Esophagus squamous epithelium (tissue), 5 donors: Measurements from ENCODE around the gene EVC2. TPM values are rescaled to one million over a fixed set of nuclear protein-coding genes. Genes with fewer than 3 reads are reported as not detected.

Experiments
- DNase-seq: peaks from one replicate; lab custom pipeline; 2025; lab: John Stamatoyannopoulos, UW
- H3K27ac ChIP-seq, 4 donors: fragments of 200-600 bp; sonication (generic); one replicate each; pipeline ENCODE4 v1.5.1; 2016 to 2019; ENCODE audit warnings: mild to moderate bottlenecking in 1 of 4
- H3K27me3 ChIP-seq, 4 donors: fragments of 200-600 bp; sonication (generic); 1 replicate in 3 of 4; 2 replicates in 1 of 4; pipeline versions ENCODE4 v1.5.1 to v1.6.0; 2017 to 2021; ENCODE audit warnings: antibody characterized with exemption in 1 of 4
- H3K36me3 ChIP-seq, 3 donors: fragments of 200-600 bp; sonication (generic); one replicate each; pipeline ENCODE4 v1.5.1; 2016 to 2019
- H3K4me1 ChIP-seq, 3 donors: fragments of 200-600 bp; sonication (generic); one replicate each; pipeline ENCODE4 v1.5.1; 2017 to 2019
- H3K4me3 ChIP-seq, 4 donors: fragments of 200-600 bp; sonication (generic); 1 replicate in 3 of 4; 2 replicates in 1 of 4; pipeline ENCODE4 v1.5.1; 2016 to 2019; ENCODE audit warnings: mild to moderate bottlenecking in 2 of 4, moderate library complexity in 1 of 4
- H3K9me3 ChIP-seq, 3 donors: fragments of 200-600 bp; sonication (generic); one replicate each; pipeline ENCODE4 v1.5.1; 2016 to 2019
- POLR2A ChIP-seq, 4 donors: fragments of 450-650 bp; IDR thresholded peaks; one replicate each; pipeline ENCODE4 v1.6.1; 2017; ENCODE audit warnings: antibody characterized with exemption in 4 of 4, mild to moderate bottlenecking in 4 of 4, moderate library complexity in 3 of 4
- WGBS, 2 donors: methylation state at CpG; one replicate each; pipeline ENCODE4 v1.1.5; 2018; 5-methylcytosine and 5-hydroxymethylcytosine counted together
- intact Hi-C: fragments of 100-400 bp; cut with DNase I; formaldehyde crosslinking; loops from one replicate; pipeline ENCODE4 v1.15.0; 2022
- total RNA-seq, 4 donors: library from RNA; depleted of rRNA; stranded (reverse); fragments of >200 nt; gene quantifications; one replicate each; pipeline ENCODE4 v1.1.0, GENCODE V29; 2016
- TF ChIP-seq, protein P1 (sequence below), 6 experiments: fragments of 450-650 bp in 4 of 6; fragments of 200-600 bp in 2 of 6; sonication (generic) in 2 of 6; IDR thresholded peaks; one replicate each; pipeline ENCODE4 v1.5.1; 2016 to 2019; ENCODE audit warnings: antibody characterized with exemption in 6 of 6, mild to moderate bottlenecking in 4 of 6, moderate library complexity in 4 of 6
- donor health status: DM: yes; HTN: yes; CAD: no.

The EVC2 gene
- total RNA-seq, 4 donors from 2014 or later: 5.0 to 12.6 (median 5.1) TPM

DNA sequence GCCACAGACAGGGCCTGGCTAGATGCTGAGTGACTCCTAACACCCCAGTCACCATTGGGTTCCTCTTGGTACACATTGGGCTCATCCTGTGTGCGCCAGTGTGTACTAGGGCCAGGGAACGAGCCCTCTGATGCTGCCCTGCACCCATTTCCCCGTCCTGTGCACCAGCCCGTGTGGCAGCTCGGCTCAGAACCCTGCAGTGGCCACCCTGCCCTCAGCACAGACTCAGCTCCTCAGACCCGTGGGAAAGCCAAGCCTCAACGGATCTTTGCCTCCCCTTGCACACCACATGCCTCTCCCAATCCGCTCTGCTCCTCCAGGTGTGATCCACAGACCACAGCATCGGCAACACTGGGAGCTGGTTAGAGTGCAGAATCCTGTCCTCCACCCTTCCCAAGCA is 41.2 kb upstream of the EVC2 start:
- 73 to 92% methylated on average over 4 to 7 of the region's 9 CpGs for WGBS, 2 donors
- Histone ChIP-seq H3K36me3 (peaks cover 5 to 63% (median 5%) of the 10 kb centered on the region in 3 donors), H3K9me3 (no peaks in the 10 kb centered on the region), H3K4me1 (peaks cover 0 to 12% (median 10%) of the 10 kb centered on the region in 3 donors), H3K27me3 (no peaks in the 10 kb centered on the region), H3K27ac (no peak overlapping the region), H3K4me3 (no peak overlapping the region)
- intact Hi-C loops: no loop called here
- TF ChIP-seq, protein P1, sequence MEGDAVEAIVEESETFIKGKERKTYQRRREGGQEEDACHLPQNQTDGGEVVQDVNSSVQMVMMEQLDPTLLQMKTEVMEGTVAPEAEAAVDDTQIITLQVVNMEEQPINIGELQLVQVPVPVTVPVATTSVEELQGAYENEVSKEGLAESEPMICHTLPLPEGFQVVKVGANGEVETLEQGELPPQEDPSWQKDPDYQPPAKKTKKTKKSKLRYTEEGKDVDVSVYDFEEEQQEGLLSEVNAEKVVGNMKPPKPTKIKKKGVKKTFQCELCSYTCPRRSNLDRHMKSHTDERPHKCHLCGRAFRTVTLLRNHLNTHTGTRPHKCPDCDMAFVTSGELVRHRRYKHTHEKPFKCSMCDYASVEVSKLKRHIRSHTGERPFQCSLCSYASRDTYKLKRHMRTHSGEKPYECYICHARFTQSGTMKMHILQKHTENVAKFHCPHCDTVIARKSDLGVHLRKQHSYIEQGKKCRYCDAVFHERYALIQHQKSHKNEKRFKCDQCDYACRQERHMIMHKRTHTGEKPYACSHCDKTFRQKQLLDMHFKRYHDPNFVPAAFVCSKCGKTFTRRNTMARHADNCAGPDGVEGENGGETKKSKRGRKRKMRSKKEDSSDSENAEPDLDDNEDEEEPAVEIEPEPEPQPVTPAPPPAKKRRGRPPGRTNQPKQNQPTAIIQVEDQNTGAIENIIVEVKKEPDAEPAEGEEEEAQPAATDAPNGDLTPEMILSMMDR (IDR thresholded peaks at IDR 0.05): no peak
- no peak for TF ChIP-seq POLR2A (IDR thresholded peaks at IDR 0.05)
- DNase-seq: no peak

DNA sequence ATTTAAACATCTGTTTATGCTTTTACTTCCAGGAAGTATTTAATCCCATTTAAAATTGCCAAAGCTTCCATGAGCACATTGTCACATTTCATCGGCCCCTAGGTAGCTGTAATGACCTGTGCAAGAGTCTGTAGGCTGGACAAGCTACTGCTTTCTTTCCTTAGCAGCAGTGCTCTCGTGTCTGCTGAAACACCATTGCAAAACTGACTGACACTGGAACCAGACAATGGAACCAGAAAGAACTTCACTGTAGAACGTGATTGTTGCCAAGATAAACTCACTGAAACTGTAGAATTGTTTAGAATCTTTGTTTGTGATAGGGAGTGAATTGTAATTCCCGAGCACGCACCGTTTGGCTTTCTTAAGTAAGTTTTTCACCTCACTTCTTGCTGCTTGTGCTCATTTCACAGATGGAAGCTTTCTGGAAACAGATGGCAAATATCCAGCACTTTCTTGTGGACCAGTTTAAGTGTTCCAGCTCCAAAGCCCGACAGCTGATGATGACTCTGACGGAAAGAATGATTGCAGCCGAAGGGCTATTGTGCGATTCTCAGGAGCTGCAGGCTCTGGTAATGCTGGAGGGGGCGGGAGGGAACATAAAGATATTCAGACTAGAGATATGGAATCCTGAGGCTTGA is 39.5 kb upstream of the EVC2 start:
- whole genome bisulfite sequencing, 2 donors: 27 to 50% methylated on average over 9 to 11 of the region's 11 CpGs
- H3K4me3 ChIP-seq: no peak overlapping the region
- no peaks in the 10 kb centered on the region for H3K27me3 ChIP-seq
- peak overlapping the region in 1 of 4 donors; percentile 42 for H3K27ac ChIP-seq
- intact Hi-C loops: no loop called here
- no peak for TF ChIP-seq POLR2A (IDR thresholded peaks at IDR 0.05)
- TF ChIP-seq, protein P1 (IDR thresholded peaks at IDR 0.05): no peak
- peaks cover 0 to 10% (median 0%) of the 10 kb centered on the region in 3 donors for H3K4me1 ChIP-seq
- peaks cover 0 to 63% (median 5%) of the 10 kb centered on the region in 3 donors for H3K36me3 ChIP-seq
- no peaks in the 10 kb centered on the region for H3K9me3 ChIP-seq
- DNase-seq: no peak

DNA sequence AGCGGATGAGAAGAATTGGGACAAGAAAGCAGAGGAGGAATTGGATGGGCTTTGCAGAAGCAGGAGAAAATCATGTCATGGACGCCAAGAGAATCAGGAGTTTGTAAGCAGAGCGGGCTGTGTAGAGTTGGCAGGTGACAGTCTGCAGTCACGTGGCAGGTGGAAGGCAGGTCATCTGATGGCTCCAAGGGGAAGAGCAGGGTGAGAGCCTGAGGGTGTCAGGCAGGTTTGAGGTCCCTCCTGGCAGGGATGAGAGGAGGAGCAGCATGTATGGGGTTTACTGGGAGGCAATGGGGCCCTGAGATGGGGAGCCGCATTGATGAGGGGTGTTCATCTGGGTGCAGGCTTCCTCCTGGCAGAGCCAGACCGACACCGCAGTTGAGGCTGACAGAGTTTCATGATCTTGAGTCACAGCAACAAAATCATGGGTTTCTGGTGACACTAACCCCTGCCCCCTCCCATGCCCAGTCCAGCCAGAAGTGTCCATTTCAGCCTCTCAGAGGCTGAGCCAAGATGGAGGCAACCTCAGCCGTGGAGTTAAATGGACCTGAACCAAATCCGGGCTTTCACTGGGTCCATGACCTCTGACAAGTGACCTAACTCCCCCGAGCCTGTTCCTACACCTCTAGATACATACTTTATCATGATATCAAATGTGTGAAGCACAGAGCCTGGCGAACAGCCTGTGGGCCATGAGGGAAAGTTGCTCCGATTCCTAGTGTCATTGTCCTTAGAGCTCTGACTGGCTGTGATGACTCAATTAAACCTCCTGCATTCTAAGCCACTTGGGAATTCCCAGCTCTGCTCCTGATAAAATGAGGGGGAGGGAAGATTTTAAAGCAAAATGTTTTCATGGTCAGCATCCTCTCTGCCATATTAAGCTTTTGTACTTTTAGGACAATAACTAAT is 38.7 kb upstream of the EVC2 start:
- no peaks in the 10 kb centered on the region for H3K9me3 ChIP-seq
- no peak for DNase-seq
- no peak overlapping the region for H3K4me3 ChIP-seq
- 58 to 86% methylated on average over 10 to 11 of the region's 12 CpGs for WGBS, 2 donors
- no peak for TF ChIP-seq POLR2A (IDR thresholded peaks at IDR 0.05)
- TF ChIP-seq, protein P1 (IDR thresholded peaks at IDR 0.05): no peak
- intact Hi-C loops: no loop called here
- H3K4me1 ChIP-seq: peaks cover 0 to 10% (median 0%) of the 10 kb centered on the region in 3 donors
- H3K36me3 ChIP-seq: peaks cover 0 to 69% (median 5%) of the 10 kb centered on the region in 3 donors
- peak overlapping the region in 1 of 4 donors; percentile 42 for H3K27ac ChIP-seq
- no peaks in the 10 kb centered on the region for H3K27me3 ChIP-seq

DNA sequence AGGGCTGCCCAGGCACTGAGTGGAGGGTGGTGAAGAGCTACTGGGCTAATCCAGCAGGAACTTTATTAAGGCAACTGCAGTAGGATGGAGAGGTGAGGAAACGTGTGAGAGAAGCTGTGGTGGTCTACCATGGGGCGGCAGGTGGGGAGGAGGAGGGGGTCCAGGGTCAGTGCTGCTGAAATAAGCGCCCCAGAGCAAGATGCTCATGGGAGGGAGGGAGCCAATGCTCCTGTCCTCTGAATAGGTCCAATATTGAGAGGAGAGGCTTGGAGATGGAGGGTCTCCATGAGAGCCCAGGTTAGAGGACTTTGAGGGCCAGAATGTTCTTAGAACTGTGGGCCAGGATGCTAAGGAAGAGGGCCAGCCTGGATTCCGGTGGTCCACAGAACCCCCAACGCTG is 37.9 kb upstream of the EVC2 start:
- no peak overlapping the region for H3K27ac ChIP-seq
- H3K4me1 ChIP-seq: peaks cover 0 to 10% (median 0%) of the 10 kb centered on the region in 3 donors
- peaks cover 0 to 72% (median 5%) of the 10 kb centered on the region in 3 donors for H3K36me3 ChIP-seq
- TF ChIP-seq, protein P1 (IDR thresholded peaks at IDR 0.05): no peak
- TF ChIP-seq POLR2A (IDR thresholded peaks at IDR 0.05): no peak
- WGBS, 2 donors: 93 to 96% methylated on average over 5 of the region's 5 CpGs
- intact Hi-C loops: no loop called here
- no peaks in the 10 kb centered on the region for H3K9me3 ChIP-seq
- no peaks in the 10 kb centered on the region for H3K27me3 ChIP-seq
- no peak overlapping the region for H3K4me3 ChIP-seq
- no peak for DNase-seq

DNA sequence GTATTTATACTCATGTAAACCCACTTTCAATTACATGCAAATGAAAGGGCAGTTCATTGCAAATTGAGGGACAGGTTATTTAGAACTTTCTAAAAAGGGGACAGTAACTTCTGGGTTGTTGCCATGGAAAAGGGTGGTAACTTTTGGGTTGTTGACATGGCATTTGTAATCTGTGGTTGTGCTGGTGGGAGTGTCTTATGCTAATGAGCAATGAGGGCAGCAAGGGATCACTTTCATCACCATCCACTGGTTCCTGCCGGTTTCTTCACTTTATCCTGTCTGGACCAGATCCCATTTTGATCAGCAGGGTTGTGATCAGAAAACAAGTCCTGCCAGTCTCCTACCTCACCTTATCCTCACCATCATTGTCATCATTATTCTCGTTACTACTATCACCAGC is 34.6 kb upstream of the EVC2 start:
- Histone ChIP-seq H3K4me1 (peaks cover 0 to 9% (median 0%) of the 10 kb centered on the region in 3 donors), H3K27ac (no peak overlapping the region), H3K27me3 (no peaks in the 10 kb centered on the region), H3K36me3 (peaks cover 0 to 40% (median 5%) of the 10 kb centered on the region in 3 donors), H3K9me3 (no peaks in the 10 kb centered on the region), H3K4me3 (no peak overlapping the region)
- 60 to 81% methylated on average over 2 of the region's 2 CpGs for WGBS, 2 donors
- intact Hi-C loops: no loop called here
- no peak for TF ChIP-seq POLR2A (IDR thresholded peaks at IDR 0.05)
- TF ChIP-seq, protein P1 (IDR thresholded peaks at IDR 0.05): no peak
- no peak for DNase-seq
